ENCODE data around the gene SYTL3.
"Not testable (repeated sequence)": the region's sequence is repeated elsewhere in the genome, so short reads cannot be mapped to it uniquely, and the experiment has no call there.

GRCh38 chr6:158606011-158606410, 43.8 kb upstream of the SYTL3 start:
- TF ChIP-seq, protein P1, sequence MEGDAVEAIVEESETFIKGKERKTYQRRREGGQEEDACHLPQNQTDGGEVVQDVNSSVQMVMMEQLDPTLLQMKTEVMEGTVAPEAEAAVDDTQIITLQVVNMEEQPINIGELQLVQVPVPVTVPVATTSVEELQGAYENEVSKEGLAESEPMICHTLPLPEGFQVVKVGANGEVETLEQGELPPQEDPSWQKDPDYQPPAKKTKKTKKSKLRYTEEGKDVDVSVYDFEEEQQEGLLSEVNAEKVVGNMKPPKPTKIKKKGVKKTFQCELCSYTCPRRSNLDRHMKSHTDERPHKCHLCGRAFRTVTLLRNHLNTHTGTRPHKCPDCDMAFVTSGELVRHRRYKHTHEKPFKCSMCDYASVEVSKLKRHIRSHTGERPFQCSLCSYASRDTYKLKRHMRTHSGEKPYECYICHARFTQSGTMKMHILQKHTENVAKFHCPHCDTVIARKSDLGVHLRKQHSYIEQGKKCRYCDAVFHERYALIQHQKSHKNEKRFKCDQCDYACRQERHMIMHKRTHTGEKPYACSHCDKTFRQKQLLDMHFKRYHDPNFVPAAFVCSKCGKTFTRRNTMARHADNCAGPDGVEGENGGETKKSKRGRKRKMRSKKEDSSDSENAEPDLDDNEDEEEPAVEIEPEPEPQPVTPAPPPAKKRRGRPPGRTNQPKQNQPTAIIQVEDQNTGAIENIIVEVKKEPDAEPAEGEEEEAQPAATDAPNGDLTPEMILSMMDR (IDR thresholded peaks at IDR 0.05), result not testable (repeated sequence)
- TF ChIP-seq POLR2A (IDR thresholded peaks at IDR 0.05), result not testable (repeated sequence)

Data from body of pancreas (tissue), 4 donors.